ENCODE data around the gene PDE4DIP. TPM values are rescaled to one million over a fixed set of nuclear protein-coding genes. Genes with fewer than 3 reads are reported as not detected.

Gene PDE4DIP
- 136 and 222 TPM in 2 replicates for total RNA-seq

DNA sequence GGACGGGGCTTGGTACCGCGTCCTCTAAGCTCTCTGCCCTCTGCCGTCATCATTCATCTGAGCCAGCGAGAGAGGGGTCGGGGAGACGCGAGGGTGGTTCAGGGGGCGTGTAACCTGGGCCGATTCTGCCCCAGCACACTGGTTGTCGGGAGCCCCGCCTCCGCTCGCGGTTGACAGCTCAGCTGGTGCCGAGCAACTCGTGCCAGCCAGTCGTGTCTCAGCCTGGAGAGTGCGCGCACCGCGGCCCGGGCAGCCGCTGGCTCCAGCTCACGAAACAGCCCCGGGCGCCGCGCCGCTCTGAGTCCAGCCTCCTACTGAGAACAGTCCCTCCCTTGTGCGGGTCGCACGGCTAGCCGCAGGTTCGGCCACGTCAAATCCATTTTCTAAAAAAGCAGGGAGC is at the start of gene PDE4DIP:
Gene PDE4DIP (plus strand): TSS at position 209 of the 400 bp plus-strand sequence. CDS start 347 bp downstream, outside the sequence.

Other genes with a start within 250 kb of the PDE4DIP start
- 47.0 and 62.9 TPM in 2 replicates for gene NBPF14, start 248.4 kb upstream of the PDE4DIP start, total RNA-seq
- gene NUDT4B, start 95.7 kb upstream of the PDE4DIP start, total RNA-seq: 6.9 and 11.2 TPM in 2 replicates